Measurements from ENCODE around the gene RBPJ.
A peak's percentile ranks its signal among the peaks of the same experiment; 100 is the strongest.
"Not testable (repeated sequence)": the region's sequence is repeated elsewhere in the genome, so short reads cannot be mapped to it uniquely, and the experiment has no call there.

The RBPJ gene

GRCh38 chr4:26342328-26343037, 21.7 kb downstream of the RBPJ start:
- DNase-seq: peak; percentile 44 to 70 (median 66)

GRCh38 chr4:26343038-26343398, 22.2 kb downstream of the RBPJ start:
- DNase-seq: no peak

- DNase-seq: peak; percentile 44 to 71 (median 62)
Observed at GRCh38 chr4:26344901-26345564, 24.2 kb downstream of the RBPJ start.

- DNase-seq: peak in 2 of 3 donors; percentile 21 to 41
Observed at GRCh38 chr4:26345565-26345938, 24.7 kb downstream of the RBPJ start.

GRCh38 chr4:26346203-26346620, 25.4 kb downstream of the RBPJ start:
- DNase-seq: peak; percentile 17 to 46 (median 38)

- DNase-seq: no peak
Observed at GRCh38 chr4:26349496-26349895, 28.7 kb downstream of the RBPJ start.

- no peak for DNase-seq
Observed at GRCh38 chr4:26351685-26352084, 30.9 kb downstream of the RBPJ start.

GRCh38 chr4:26354491-26354890, 33.7 kb downstream of the RBPJ start:
- no peak for DNase-seq

- DNase-seq: no peak
Observed at GRCh38 chr4:26355392-26356052, 34.7 kb downstream of the RBPJ start.

GRCh38 chr4:26356081-26356501, 35.3 kb downstream of the RBPJ start:
- DNase-seq: peak in 1 of 3 donors; percentile 17

GRCh38 chr4:26359521-26359920, 38.7 kb downstream of the RBPJ start:
- DNase-seq: not testable (repeated sequence)

- no peak for DNase-seq
Observed at GRCh38 chr4:26360273-26360672, 39.5 kb downstream of the RBPJ start.

- no peak for DNase-seq
Observed at GRCh38 chr4:26360864-26361263, 40.0 kb downstream of the RBPJ start.

GRCh38 chr4:26361297-26361696, 40.5 kb downstream of the RBPJ start:
- DNase-seq: no peak

- DNase-seq: no peak
Observed at GRCh38 chr4:26362745-26363439, 42.1 kb downstream of the RBPJ start.

- DNase-seq: no peak
Observed at GRCh38 chr4:26365537-26366150, 44.8 kb downstream of the RBPJ start.

GRCh38 chr4:26367811-26368210, 47.0 kb downstream of the RBPJ start:
- DNase-seq: no peak

- DNase-seq: no peak
Observed at GRCh38 chr4:26368685-26369084, 47.9 kb downstream of the RBPJ start.

- no peak for DNase-seq
Observed at GRCh38 chr4:26369132-26369531, 48.3 kb downstream of the RBPJ start.

GRCh38 chr4:26369581-26369980, 48.8 kb downstream of the RBPJ start:
- DNase-seq: no peak

GRCh38 chr4:26372076-26372475, 51.3 kb downstream of the RBPJ start:
- DNase-seq: no peak

- DNase-seq: peak; percentile 50 to 56 (median 52)
Observed at GRCh38 chr4:26372525-26373172, 51.8 kb downstream of the RBPJ start.
